GM21515 (cell line): Measurements from ENCODE around the gene CUTC.

Experiments
- ATAC-seq: cut with Tn5 transposase; IDR thresholded peaks from one replicate; pipeline ENCODE4 v1.9.1; 2021; ENCODE audit not compliant: unreplicated experiment

Gene CUTC

GRCh38 chr10:99782447-99783286, 50.6 kb downstream of the CUTC start, which contains the start of gene ABCC2:
Gene ABCC2 (plus strand): TSS chr10:99782640. CDS start chr10:99782845, 205 bp downstream.
- no peak for ATAC-seq

GRCh38 chr10:99784016-99784726, 52.1 kb downstream of the CUTC start:
- ATAC-seq, result no peak

- no peak for ATAC-seq
Measured at GRCh38 chr10:99784727-99785441, 52.9 kb downstream of the CUTC start.

- no peak for ATAC-seq
Measured at GRCh38 chr10:99785646-99786045, 53.6 kb downstream of the CUTC start.

DNA sequence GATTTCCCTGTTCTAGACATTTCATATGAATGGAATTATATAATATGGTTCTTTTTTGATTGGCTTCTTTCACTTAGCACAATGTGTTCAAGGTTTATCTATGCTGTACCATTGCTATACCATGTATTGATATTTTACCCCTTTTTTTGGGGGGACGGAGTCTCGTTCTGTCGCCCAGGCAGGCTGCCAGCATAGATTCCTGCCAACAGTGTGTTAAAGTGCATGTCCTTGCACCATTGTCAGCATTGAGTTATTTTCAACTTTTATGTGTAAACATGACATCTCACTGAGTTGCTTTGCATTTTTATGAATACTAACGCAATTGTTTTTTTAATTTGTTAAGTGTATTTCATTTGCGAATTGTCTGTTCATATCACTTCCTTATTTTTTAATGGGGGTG, 55.3 kb downstream of the CUTC start:
- no peak for ATAC-seq

DNA sequence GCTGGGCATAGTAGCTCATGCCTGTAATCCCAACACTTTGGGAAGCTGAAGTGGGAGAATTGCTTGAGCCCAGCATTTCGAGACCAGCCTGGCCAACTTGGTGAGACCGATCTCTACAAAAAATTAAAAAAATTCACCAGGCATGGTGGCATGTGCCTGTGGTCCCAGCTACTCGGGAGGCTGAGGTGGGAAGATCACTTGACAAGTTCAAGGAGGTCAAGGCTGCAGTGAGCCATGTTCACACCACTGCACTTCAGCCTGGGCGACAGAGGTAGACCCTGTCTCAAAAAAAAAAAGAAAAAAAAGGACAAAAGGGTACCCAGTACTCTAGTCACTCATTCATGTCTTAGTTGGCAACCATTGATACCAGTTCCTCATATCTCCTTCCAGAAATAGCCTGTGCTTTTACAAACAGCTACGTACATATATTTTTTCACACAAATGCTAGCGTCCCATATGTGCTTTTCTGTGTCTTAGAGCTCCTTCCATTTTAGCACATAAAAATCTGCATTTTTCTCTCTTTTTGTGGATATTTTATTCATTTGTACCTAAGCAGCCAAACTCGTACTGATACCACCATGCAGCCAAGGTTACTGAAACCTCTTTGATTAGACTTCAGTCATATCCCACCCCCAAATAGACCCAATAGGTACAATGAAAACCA, 55.9 kb downstream of the CUTC start:
- ATAC-seq, result no peak

GRCh38 chr10:99788598-99789256, 56.7 kb downstream of the CUTC start:
- ATAC-seq, result no peak

DNA sequence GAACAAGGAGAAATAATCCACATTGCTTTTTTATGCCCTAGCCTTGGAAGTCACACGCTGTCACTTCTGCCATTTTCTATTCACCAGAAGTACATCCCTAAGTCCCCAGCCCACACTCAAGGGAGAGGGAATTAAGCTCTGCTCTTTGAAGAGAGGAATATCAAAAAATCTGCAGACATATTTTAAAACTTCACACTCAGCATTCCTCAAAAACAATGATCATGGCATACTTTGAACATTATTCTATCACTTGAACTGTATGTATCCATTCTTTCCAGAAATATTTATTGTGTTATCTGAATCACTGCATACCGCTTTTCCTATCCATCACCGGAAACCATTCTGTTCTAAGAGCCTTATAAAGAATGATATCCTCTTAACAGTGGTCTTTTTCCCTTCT, 59.8 kb downstream of the CUTC start:
- no peak for ATAC-seq

DNA sequence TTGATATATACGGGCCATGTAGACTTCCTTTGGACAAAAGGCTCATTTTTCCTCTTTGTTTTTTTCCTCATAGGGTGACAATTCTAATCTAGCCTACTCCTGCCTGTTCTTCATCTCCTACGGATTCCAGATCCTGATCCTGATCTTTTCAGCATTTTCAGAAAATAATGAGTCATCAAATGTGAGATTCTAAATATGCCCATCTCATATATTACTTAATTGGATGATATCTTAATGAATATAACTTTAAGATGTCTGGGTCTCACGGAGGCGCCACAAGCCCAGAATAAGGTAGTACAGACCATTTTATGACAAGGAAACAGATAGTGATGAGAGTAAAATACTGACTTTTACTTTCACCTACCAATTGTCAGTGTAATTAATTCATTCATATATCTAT, 61.8 kb downstream of the CUTC start:
- no peak for ATAC-seq

GRCh38 chr10:99796928-99797327, 64.9 kb downstream of the CUTC start:
- ATAC-seq, result no peak

DNA sequence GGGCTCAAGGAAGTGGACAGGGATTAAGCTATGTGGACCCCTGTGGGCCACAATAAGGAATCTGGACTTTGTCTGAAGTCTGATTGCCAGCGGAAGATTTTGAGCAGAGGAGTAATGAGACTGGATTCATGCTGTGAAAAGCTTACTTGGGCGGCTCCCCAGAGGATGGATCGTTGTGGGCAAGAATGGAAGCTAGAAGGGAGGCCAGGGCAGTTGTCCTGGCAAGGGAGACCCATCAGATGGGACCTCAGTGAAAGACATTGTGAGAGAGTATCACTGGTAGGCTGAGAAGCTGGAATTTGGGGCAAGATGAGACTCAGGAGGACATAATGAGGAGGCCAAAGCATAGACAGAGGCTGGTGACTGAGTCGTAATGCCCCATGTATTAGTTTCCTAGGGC, 66.0 kb downstream of the CUTC start:
- no peak for ATAC-seq

DNA sequence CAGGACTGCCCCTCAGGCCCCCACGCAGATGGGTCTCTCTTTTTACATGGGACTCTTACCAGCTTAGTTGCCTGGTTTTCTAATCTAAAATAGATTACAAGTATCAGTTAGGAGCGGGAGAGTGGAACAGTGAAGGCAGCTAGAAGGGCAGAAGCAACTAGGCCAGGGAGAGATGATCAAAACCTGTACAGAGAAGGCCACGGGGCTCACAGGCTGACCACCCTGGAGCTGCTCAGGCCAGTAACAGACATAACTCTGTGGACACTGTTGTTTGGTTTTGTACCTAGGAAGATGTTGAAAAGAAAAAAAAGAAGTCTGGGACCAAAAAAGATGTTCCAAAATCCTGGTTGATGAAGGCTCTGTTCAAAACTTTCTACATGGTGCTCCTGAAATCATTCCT, 66.9 kb downstream of the CUTC start:
- ATAC-seq, result no peak

GRCh38 chr10:99799613-99800012, 67.6 kb downstream of the CUTC start:
- ATAC-seq, result no peak

GRCh38 chr10:99804471-99804870, 72.4 kb downstream of the CUTC start:
- no peak for ATAC-seq

GRCh38 chr10:99805190-99805589, 73.2 kb downstream of the CUTC start:
- ATAC-seq, result no peak
